HG03432 (cell line): ENCODE results near the gene R3HDM2.
"Not testable (repeated sequence)": the region's sequence is repeated elsewhere in the genome, so short reads cannot be mapped to it uniquely, and the experiment has no call there.

Source experiments
- ATAC-seq: cut with Tn5 transposase; IDR thresholded peaks from one replicate; pipeline ENCODE4 v1.9.1; 2021; ENCODE audit warnings: mild to moderate bottlenecking, moderate library complexity; ENCODE audit not compliant: unreplicated experiment

R3HDM2 gene

GRCh38 chr12:57454213-57454565 lies 23.3 kb upstream of the R3HDM2 start:
- no peak for ATAC-seq

- ATAC-seq: peak; percentile 39
Measured at GRCh38 chr12:57452937-57453509, 22.2 kb upstream of the R3HDM2 start.

DNA sequence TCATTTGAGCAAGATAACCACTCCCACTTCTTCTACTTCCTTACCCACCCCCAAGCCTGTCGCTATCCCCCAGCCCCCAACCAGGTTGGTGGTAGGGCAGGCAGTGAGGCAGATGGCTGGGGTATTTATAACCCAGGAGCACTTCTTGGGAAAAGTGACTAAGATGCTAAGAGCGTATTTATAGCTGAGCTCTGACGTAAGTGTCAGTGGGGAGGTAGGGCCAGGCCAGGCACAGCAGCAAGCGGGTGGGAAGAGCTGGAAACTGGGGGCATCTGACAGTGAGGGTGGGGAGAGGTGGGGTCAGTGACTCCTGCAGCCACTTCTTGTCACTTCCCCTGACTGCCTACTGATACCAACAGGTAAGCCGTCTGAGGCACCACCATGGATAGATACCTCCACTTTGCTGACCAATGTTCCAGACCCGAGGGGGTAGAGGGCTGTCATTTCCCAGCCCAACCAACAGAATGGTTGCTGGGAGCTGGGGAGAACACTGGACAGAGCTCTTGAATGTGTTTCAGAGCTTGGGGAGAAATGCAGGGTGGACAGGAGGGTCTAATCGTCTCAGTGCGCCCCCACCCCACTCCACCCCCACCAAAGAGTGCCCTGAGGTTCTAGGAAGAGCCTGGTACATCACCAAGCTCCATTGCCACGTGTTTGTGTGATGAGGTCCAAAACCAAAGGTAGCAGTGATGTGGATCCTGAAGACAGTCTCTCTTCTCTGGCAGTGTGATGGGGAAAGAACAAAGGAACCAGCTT lies 21.5 kb upstream of the R3HDM2 start:
- ATAC-seq: no peak

GRCh38 chr12:57451233-57451778 lies 20.5 kb upstream of the R3HDM2 start:
- ATAC-seq: no peak

DNA sequence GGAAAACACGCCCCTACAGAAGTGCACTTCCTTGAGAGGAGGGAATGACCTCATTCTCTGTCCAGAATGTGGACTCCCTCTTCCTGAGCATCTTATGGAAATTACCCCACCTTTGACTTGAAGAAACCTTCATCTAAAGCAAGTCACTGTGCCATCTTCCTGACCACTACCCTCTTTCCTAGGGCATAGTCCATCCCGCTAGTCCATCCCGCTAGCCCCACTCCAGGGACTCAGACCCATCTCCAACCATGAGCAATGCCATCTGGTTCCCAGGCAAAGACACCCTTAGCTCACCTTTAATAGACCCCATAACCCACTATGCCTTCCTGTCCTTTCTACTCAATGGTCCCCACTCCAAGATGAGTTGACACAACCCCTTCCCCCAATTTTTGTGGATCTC lies 19.2 kb upstream of the R3HDM2 start:
- no peak for ATAC-seq

GRCh38 chr12:57449375-57449774 lies 18.5 kb upstream of the R3HDM2 start:
- ATAC-seq: no peak

DNA sequence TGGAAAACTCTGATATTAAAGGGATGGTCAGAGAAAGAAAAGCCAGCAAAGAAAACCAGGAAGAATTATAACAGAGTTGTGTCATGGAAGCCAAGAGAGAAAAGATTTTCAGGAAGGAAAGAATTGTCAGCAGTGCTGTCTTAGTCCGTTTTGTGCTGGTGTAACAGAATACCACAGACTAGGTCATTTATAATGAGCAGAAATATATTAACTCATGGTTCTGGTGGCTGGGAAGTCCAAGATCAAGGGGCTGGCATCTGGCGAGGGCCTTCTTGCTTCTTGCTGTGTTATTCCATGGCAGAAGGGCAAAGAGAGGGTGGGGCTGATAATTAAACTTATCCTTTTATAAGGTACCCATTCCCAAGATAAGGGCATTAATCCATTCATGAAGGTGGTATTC lies 17.8 kb upstream of the R3HDM2 start:
- ATAC-seq: no peak

- no peak for ATAC-seq
Measured at GRCh38 chr12:57446292-57446960, 15.6 kb upstream of the R3HDM2 start.

GRCh38 chr12:57444744-57445143 lies 13.9 kb upstream of the R3HDM2 start:
- no peak for ATAC-seq

- not testable (repeated sequence) for ATAC-seq
Measured at GRCh38 chr12:57444337-57444736, 13.5 kb upstream of the R3HDM2 start.

- ATAC-seq: no peak
Measured at GRCh38 chr12:57441846-57442427, 11.1 kb upstream of the R3HDM2 start.

- not testable (repeated sequence) for ATAC-seq
Measured at GRCh38 chr12:57441393-57441792, 10.6 kb upstream of the R3HDM2 start.

DNA sequence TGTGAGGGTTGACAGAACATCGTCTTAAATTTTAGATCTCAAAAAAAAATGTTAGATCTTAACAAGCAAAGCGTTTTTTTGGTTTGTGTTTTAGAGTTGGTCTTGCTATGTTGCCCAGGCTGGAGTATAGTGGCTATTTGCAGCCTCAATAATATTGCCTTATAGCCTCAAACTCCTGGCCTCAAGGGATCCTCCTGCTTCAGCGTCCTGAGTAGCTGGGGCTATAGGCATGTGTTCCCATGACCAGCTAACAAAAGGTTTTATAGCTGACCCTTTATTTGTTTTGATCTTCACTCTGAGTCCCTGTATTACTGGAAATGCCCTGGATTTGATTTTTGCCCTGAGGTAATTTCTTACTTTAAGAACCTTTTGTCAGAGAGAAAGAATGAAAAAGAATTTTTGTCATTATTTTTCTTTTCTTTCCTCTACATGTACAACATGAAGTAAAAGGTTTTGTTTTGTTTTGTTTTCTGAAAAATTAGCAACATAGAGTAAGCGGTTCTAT lies 9.0 kb upstream of the R3HDM2 start:
- no peak for ATAC-seq

DNA sequence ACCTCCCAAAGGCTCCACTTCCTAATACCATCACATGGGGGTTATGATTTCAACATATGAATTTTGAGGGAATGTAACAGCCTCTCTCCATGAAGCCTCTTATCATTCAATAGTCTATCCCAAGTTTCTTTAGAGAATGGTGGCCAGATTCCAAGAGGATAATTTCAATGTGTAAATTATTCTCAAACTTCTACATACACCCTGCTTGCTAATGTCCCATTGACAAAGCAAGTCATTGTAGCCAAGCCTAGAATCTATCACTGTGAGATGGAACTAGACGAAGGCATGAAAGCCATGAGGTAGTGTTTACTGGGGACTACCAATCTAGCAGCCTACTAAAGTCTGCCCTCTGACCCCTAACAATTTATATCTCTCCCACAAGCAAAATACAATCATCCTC lies 7.6 kb upstream of the R3HDM2 start:
- no peak for ATAC-seq

GRCh38 chr12:57435293-57435692 lies 4.5 kb upstream of the R3HDM2 start:
- ATAC-seq: no peak

DNA sequence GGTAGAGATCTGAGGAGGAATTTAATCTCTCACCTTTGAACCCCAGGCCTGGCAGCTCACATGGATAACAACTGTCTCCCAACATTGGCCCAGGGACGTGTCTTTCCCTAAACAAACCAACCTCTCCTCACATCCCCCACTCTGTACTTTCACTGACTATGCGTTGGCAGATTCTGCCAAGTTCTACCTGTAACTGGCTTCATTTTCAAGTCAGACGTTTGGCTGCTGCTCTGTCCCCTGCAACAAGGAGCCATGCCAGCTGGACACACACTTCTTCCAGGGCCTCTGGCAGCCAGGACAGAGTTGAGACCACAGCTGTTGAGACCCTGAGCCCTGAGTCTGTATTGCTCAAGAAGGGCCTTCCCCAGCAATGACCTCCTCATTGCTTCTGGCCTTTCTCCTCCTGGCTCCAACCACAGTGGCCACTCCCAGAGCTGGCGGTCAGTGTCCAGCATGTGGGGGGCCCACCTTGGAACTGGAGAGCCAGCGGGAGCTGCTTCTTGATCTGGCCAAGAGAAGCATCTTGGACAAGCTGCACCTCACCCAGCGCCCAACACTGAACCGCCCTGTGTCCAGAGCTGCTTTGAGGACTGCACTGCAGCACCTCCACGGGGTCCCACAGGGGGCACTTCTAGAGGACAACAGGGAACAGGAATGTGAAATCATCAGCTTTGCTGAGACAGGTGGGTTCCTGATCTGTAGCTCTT lies 3.8 kb upstream of the R3HDM2 start, which contains the start of gene INHBC:
Gene INHBC (plus strand): TSS at position 268 of the 707 bp plus-strand sequence. CDS start 103 bp downstream, at position 371.
- ATAC-seq: no peak

- ATAC-seq: no peak
Measured at GRCh38 chr12:57433370-57433769, 2.5 kb upstream of the R3HDM2 start.

DNA sequence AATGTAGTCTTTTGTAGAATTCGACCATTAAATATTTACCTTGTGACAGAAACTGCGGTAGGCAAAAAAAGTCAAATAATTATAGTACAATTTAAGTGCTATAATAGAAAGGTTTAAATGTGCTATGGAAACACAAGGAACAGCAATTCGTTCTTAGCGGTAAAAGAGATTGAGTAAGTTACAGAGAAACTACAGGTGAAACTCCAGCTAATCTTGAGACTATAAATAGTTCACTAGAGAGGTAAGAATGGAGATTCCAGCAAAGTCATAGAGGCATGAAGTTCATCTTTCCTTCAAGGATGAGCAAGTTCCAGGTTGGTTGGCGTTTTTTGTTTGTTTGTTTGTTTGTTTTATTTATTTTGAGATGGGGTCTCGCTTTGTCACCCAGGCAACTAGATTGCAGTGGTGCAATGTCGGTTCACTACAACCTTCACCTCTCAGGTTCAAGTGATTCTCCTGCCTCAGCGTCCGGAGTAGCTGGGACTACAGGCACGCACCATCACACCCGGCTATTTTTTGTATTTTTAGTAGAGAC lies 878 bp upstream of the R3HDM2 start:
- ATAC-seq: no peak

DNA sequence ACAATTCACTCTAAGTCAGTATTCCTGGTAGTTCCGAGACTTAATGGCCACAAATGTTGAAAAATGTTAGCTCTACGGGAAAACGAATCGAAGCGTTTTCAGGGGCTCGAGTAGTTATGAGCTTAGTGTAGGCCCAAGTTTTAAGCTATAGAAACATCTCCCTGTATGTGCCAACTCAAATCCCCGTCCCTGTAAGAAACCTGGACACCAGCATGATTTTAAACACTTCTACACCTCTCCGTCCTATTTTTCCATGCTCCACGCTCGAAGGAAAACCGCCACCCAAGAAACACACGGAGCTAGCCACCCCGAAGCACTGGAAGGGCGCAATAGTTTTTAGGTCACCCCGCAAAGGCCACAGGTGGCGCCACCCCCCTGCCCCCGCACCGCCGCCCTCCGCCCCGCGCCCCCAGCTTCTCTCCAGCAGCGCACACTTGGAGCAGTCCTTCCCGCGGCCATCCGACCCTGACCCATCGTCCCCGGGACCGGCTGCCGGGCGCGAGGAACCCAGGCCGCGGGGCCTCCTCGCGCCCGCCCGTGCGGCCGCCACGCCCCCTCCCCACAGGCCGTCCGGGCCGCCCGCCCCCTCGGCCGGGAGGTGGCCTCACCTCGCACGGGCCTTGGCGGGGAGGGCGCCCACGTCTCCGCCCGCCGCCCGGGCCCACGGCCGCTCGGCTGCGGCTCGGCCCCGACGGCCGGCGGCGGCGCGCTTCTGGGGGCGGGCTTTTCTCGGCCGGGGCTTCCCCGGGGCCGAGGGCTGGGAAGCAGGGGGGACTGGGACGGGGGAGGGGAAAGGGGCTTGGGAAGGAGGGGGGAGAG lies 522 bp downstream of the R3HDM2 start:
- peak; percentile 56 for ATAC-seq
